Measurements from ENCODE around the gene RABAC1. TPM values are rescaled to one million over a fixed set of nuclear protein-coding genes. Genes with fewer than 3 reads are reported as not detected.
"Not testable (repeated sequence)": the region's sequence is repeated elsewhere in the genome, so short reads cannot be mapped to it uniquely, and the experiment has no call there.

Gene RABAC1
- total RNA-seq, 1 donor from 2014 or later, result 133 TPM

- DNase-seq (ENCODE audit: low spot score), result no peak
- no peak for ATAC-seq
- intact Hi-C loops (cut with DNase I), result no loop called here
These were observed 1.8 kb downstream of the RABAC1 start for GRCh38 chr19:41957161-41957837.

- no peak for ATAC-seq
- DNase-seq (ENCODE audit: low spot score), result no peak
- intact Hi-C loops (cut with DNase I), result no loop called here
These were observed 2.5 kb downstream of the RABAC1 start for GRCh38 chr19:41956621-41957020.

- intact Hi-C loops (cut with DNase I), result no loop called here
- DNase-seq (ENCODE audit: low spot score), result no peak
- ATAC-seq, result no peak
These were observed 3.6 kb downstream of the RABAC1 start for GRCh38 chr19:41955521-41955920.

DNA sequence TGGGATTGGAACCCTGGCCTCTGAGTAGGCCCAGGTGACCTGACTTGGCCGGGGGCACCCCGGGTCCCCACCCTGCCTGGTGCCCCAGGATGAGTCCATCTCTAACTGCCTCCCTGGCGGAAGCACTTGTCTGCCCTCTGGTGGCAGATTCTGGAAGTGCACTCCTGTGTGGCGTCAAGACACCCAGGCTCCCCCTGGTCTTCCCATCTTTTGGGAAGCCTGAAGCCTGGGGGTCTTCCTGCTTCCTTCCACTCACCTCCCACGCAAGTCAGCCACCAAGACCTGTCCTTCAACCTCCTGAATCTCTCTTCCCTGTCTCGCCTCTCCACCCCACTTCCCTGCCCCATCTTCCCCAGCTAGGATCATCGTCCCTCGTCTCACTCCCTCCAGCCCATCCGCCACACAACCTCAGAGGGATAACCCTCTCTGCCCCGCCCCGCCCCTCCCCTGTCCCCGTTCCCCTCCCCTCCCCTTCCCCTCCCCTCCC is 7.4 kb downstream of the RABAC1 start:
- intact Hi-C loops (cut with DNase I), result no loop called here
- DNase-seq (ENCODE audit: low spot score) (peak; percentile 90), ATAC-seq (peak; percentile 78)

GRCh38 chr19:41947091-41947490 is 12.0 kb downstream of the RABAC1 start:
- DNase-seq (ENCODE audit: low spot score) (no peak), ATAC-seq (no peak)
- intact Hi-C loops (cut with DNase I), result no loop called here

GRCh38 chr19:41945135-41945766 is 13.9 kb downstream of the RABAC1 start:
- DNase-seq (ENCODE audit: low spot score) (no peak), ATAC-seq (no peak)
- intact Hi-C loops (cut with DNase I), result no loop called here

- no peak for DNase-seq (ENCODE audit: low spot score)
- intact Hi-C loops (cut with DNase I), result no loop called here
- ATAC-seq, result no peak
These were observed 14.8 kb downstream of the RABAC1 start for GRCh38 chr19:41944336-41944735.

DNA sequence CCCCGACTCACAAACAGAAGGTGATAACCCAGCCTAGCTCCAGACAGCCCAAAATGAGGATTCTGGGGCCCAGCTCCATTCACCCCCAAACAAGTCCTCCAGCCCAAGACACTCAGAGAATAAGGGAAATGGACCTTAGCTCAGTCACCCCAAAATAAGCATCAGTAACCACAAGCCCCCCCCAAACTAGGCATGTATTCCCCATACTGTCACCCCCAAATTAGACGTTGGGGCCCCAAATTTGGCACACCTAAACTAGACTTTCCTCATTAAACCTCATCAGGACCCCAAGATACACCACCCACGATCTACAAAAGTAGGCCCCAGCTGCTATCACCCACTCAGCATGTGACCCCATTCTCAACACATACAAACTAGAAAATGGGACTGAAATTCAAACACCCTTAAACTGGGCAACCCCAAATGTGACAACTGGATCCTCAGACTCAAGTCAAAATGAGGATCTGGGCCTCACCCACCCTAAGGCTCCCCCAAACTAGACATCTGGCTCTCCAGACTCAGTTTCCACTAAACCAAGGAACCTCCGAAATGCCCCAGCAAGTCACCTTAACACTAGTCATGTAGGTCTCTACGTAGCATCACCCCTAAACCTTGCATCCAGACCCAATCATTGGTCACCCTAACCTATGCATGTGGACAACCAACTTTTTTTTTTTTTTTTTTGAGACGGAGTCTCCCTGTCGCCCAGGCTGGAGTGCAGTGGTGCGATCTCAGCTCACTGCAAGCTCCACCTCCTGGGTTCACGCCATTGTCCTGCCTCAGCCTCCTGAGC is 17.5 kb downstream of the RABAC1 start:
- ATAC-seq, result no peak
- intact Hi-C loops (cut with DNase I), result no loop called here

GRCh38 chr19:41940731-41941409 is 18.3 kb downstream of the RABAC1 start:
- intact Hi-C loops (cut with DNase I), result no loop called here
- no peak for DNase-seq (ENCODE audit: low spot score)
- ATAC-seq, result no peak

More for the DNA sequence above, 17.5 kb downstream of the RABAC1 start:
- DNase-seq (ENCODE audit: low spot score), result no peak

- intact Hi-C loops (cut with DNase I), result no loop called here
- DNase-seq (ENCODE audit: low spot score) (no peak), ATAC-seq (no peak)
These were observed 19.0 kb downstream of the RABAC1 start for GRCh38 chr19:41939861-41940730.

- ATAC-seq; DNase-seq (ENCODE audit: low spot score); intact Hi-C loops (cut with DNase I): not testable (repeated sequence)
These were observed 19.9 kb downstream of the RABAC1 start for GRCh38 chr19:41939209-41939608.

- intact Hi-C loops (cut with DNase I), result no loop called here
- DNase-seq (ENCODE audit: low spot score) (no peak), ATAC-seq (no peak)
These were observed 21.3 kb downstream of the RABAC1 start for GRCh38 chr19:41937525-41938468.

DNA sequence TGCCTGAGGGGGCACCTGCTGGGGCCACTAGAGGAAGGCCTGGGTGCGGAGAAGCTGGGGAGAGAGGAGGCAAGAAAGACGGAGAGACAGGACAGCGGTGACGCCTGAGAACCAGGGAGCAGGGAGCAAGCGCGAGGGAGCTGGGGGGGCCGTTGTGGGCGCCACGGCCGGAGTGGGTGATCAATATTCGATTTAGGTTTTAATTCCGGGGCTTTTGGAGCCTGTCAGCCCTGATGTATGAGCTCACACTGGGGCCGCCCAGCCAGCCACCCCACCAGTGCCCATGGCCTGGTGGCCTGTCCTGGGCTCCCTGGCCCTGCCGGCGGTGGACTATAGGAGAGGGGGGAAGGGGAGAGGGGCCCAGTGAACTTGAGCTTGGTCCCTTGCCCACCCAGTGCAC is 22.2 kb downstream of the RABAC1 start:
- ATAC-seq (no peak), DNase-seq (ENCODE audit: low spot score) (no peak)
- intact Hi-C loops (cut with DNase I), result no loop called here

GRCh38 chr19:41936416-41936850 is 22.7 kb downstream of the RABAC1 start:
- intact Hi-C loops (cut with DNase I), result no loop called here
- DNase-seq (ENCODE audit: low spot score) (no peak), ATAC-seq (no peak)

GRCh38 chr19:41935760-41936415 is 23.2 kb downstream of the RABAC1 start:
- no peak for DNase-seq (ENCODE audit: low spot score)
- no peak for ATAC-seq
- intact Hi-C loops (cut with DNase I), result no loop called here

- ATAC-seq, result peak; percentile 67
- intact Hi-C loops (cut with DNase I), result no loop called here
- peak; percentile 79 for DNase-seq (ENCODE audit: low spot score)
These were observed 24.2 kb downstream of the RABAC1 start for GRCh38 chr19:41934849-41935374.

Data from sciatic nerve (tissue), 2 donors.